IMR-90 (cell line): ENCODE measurements around the gene KRTAP5-5. TPM values are rescaled to one million over a fixed set of nuclear protein-coding genes. Genes with fewer than 3 reads are reported as not detected.

Experiments
- ATAC-seq: fragments of 200-7000 bp; cut with Tn5 transposase; 2 replicates; pipeline ENCODE4 v1.9.1; 2020; ENCODE audit warnings: low read depth, mild to moderate bottlenecking, moderate library complexity
- BruUV-seq: library from RNA; stranded (reverse); fragments of 400-500 nt; replicated peaks from 2 replicates; lab custom pipeline; 2021; lab: Mats Ljungman, UMichigan
- CTCF ChIA-PET: fragments of 300-600 bp; formaldehyde crosslinking; extraction: SDS; loops from one replicate; lab custom pipeline; 2021; ENCODE audit warnings: antibody characterized with exemption; lab: Yijun Ruan, JAX
- POLR2A ChIA-PET: fragments of 300-600 bp; sonication (Branson Sonifier 250); formaldehyde crosslinking; loops from one replicate; lab custom pipeline; 2022; ENCODE audit warnings: antibody characterized with exemption; ENCODE audit not compliant: unreplicated experiment; lab: Charles Lee
- DNase-seq: peaks from one replicate; pipeline ENCODE4 v3.0.0; 2013
- H2AFZ ChIP-seq: replicated peaks from 2 replicates; pipeline ENCODE3; 2013; ENCODE audit warnings: low read length, mild to moderate bottlenecking; ENCODE audit not compliant: poor library complexity
- H2AK5ac ChIP-seq: 2 replicates; pipeline ENCODE4 v1.6.1; 2013; ENCODE audit warnings: low read depth, low read length, inconsistent platforms
- H2AK9ac ChIP-seq: replicated peaks from 2 replicates; pipeline ENCODE3; 2013; ENCODE audit warnings: mild to moderate bottlenecking, low read depth, low read length, moderate library complexity; ENCODE audit not compliant: poor library complexity
- H2BK120ac ChIP-seq: 2 replicates; pipeline ENCODE4 v1.6.1; 2013; ENCODE audit warnings: low read depth, low read length, inconsistent platforms
- H2BK15ac ChIP-seq: 3 replicates; pipeline ENCODE4 v1.6.1; 2013; ENCODE audit warnings: low read depth, low read length, inconsistent platforms
- H2BK20ac ChIP-seq: 2 replicates; pipeline ENCODE4 v1.6.1; 2013; ENCODE audit warnings: low read depth, mild to moderate bottlenecking, inconsistent platforms, low read length, moderate library complexity
- H2BK5ac ChIP-seq: 2 replicates; pipeline ENCODE4 v1.6.1; 2013; ENCODE audit warnings: mild to moderate bottlenecking, low read depth, low read length, inconsistent platforms; ENCODE audit not compliant: poor library complexity, severe bottlenecking
- H3K14ac ChIP-seq: replicated peaks from 2 replicates; pipeline ENCODE4 v1.6.1; 2013; ENCODE audit warnings: low read depth, low read length, inconsistent platforms
- H3K18ac ChIP-seq: 2 replicates; pipeline ENCODE4 v1.6.1; 2013; ENCODE audit warnings: low read depth, low read length, control low read depth
- H3K23ac ChIP-seq: 2 replicates; pipeline ENCODE4 v1.6.1; 2013; ENCODE audit warnings: low read depth, low read length, inconsistent platforms
- H3K27ac ChIP-seq: 2 replicates; pipeline ENCODE4 v1.5.1; 2013; ENCODE audit warnings: mild to moderate bottlenecking, control low read depth, low read length; ENCODE audit not compliant: insufficient read depth
- H3K27me3 ChIP-seq: 2 replicates; pipeline ENCODE4 v1.6.1; 2013; ENCODE audit warnings: low read length; ENCODE audit not compliant: control insufficient read depth, insufficient read depth
- H3K36me3 ChIP-seq: 2 replicates; pipeline ENCODE4 v1.6.1; 2013; ENCODE audit warnings: low read length, mixed read lengths; ENCODE audit not compliant: control insufficient read depth, insufficient read depth
- H3K4ac ChIP-seq: 2 replicates; pipeline ENCODE4 v1.6.1; 2013; ENCODE audit warnings: low read depth, low read length, inconsistent platforms
- H3K4me1 ChIP-seq: 2 replicates; pipeline ENCODE4 v1.6.1; 2013; ENCODE audit warnings: low read length, mixed read lengths; ENCODE audit not compliant: control insufficient read depth, insufficient read depth
- H3K4me2 ChIP-seq: 2 replicates; pipeline ENCODE4 v1.6.1; 2013; ENCODE audit warnings: low read depth, mild to moderate bottlenecking, control low read depth, low read length, moderate library complexity
- H3K4me3 ChIP-seq: 2 replicates; pipeline ENCODE4 v1.5.1; 2013; ENCODE audit warnings: low read depth, mild to moderate bottlenecking, control low read depth, low read length, moderate library complexity; ENCODE audit not compliant: insufficient read depth
- H3K56ac ChIP-seq: 2 replicates; pipeline ENCODE4 v1.6.1; 2013; ENCODE audit warnings: low read length, inconsistent platforms; ENCODE audit not compliant: insufficient read depth; ENCODE audit errors: extremely low read depth
- H3K79me1 ChIP-seq, 2 experiments: 2 replicates each; pipeline ENCODE4 v1.6.1; 2013; ENCODE audit warnings: low read length in 2 of 2, inconsistent platforms in 1 of 2, low read depth in 1 of 2
- H3K9ac ChIP-seq: 2 replicates; pipeline ENCODE4 v1.6.1; 2013; ENCODE audit warnings: low read depth, low read length, control low read depth
- H3K9me1 ChIP-seq: 2 replicates; pipeline ENCODE4 v1.6.1; 2013; ENCODE audit warnings: low read length, inconsistent platforms; ENCODE audit not compliant: insufficient read depth
- H3K9me3 ChIP-seq: 2 replicates; pipeline ENCODE4 v1.6.1; 2013; ENCODE audit warnings: low read length; ENCODE audit not compliant: control insufficient read depth, insufficient read depth
- H4K20me1 ChIP-seq: 2 replicates; pipeline ENCODE4 v1.6.1; 2013; ENCODE audit warnings: low read length, inconsistent platforms; ENCODE audit not compliant: insufficient read depth
- H4K5ac ChIP-seq: 2 replicates; pipeline ENCODE4 v1.6.1; 2013; ENCODE audit warnings: mild to moderate bottlenecking, low read depth, low read length, control low read depth
- H4K8ac ChIP-seq, 2 experiments: 2 replicates each; pipeline ENCODE4 v1.6.1; 2013; ENCODE audit warnings: low read depth in 2 of 2, low read length in 2 of 2, control low read depth in 1 of 2, inconsistent platforms in 1 of 2
- H4K91ac ChIP-seq: 2 replicates; pipeline ENCODE4 v1.6.1; 2013; ENCODE audit warnings: low read depth, low read length, inconsistent platforms; ENCODE audit not compliant: insufficient read depth
- BHLHE40 ChIP-seq: fragments of 150-350 bp; IDR thresholded peaks from 2 replicates; pipeline ENCODE4 v1.6.1; 2016; ENCODE audit warnings: mild to moderate bottlenecking, low read depth, low read length
- CEBPB ChIP-seq: IDR thresholded peaks from 2 replicates; pipeline ENCODE4 v1.6.1; 2012; ENCODE audit warnings: low read depth, low read length, improper control_type of control experiment
- CHD1 ChIP-seq: IDR thresholded peaks from 2 replicates; pipeline ENCODE4 v1.6.1; 2012; ENCODE audit warnings: low read depth, low read length, improper control_type of control experiment
- ELK1 ChIP-seq: fragments of 150-350 bp; IDR thresholded peaks from 2 replicates; pipeline ENCODE4 v1.6.1; 2016; ENCODE audit warnings: low read depth, mild to moderate bottlenecking, low read length, moderate library complexity, borderline replicate concordance
- MAFK ChIP-seq: IDR thresholded peaks from 2 replicates; pipeline ENCODE4 v1.6.1; 2012; ENCODE audit warnings: low read depth, low read length, improper control_type of control experiment
- MAZ ChIP-seq: IDR thresholded peaks from 2 replicates; pipeline ENCODE4 v1.6.1; 2012; ENCODE audit warnings: low read depth, mild to moderate bottlenecking, low read length, improper control_type of control experiment, moderate library complexity, borderline replicate concordance
- MXI1 ChIP-seq: IDR thresholded peaks from 2 replicates; pipeline ENCODE4 v1.6.1; 2012; ENCODE audit warnings: low read depth, mild to moderate bottlenecking, low read length, moderate library complexity, borderline replicate concordance
- NFE2L2 ChIP-seq: fragments of 150-350 bp; IDR thresholded peaks from 2 replicates; pipeline ENCODE4 v1.6.1; 2016; ENCODE audit warnings: low read depth, mild to moderate bottlenecking, low read length
- POLR2A ChIP-seq: IDR thresholded peaks from 2 replicates; pipeline ENCODE4 v1.6.1; 2012; ENCODE audit warnings: mild to moderate bottlenecking, low read depth, low read length
- RAD21 ChIP-seq: IDR thresholded peaks from 2 replicates; pipeline ENCODE4 v1.6.1; 2012; ENCODE audit warnings: low read length, improper control_type of control experiment
- RCOR1 ChIP-seq: IDR thresholded peaks from 2 replicates; pipeline ENCODE4 v1.6.1; 2012; ENCODE audit warnings: mild to moderate bottlenecking, low read length, improper control_type of control experiment; ENCODE audit not compliant: insufficient replicate concordance
- RFX5 ChIP-seq: IDR thresholded peaks from 2 replicates; pipeline ENCODE4 v1.8.0; 2012; ENCODE audit warnings: low read depth, mild to moderate bottlenecking, low read length, moderate library complexity
- SMC3 ChIP-seq: fragments of 150-350 bp; IDR thresholded peaks from 2 replicates; pipeline ENCODE4 v1.6.1; 2016; ENCODE audit warnings: low read depth, mild to moderate bottlenecking, antibody characterized with exemption, low read length, moderate library complexity
- WGBS, 2 experiments: methylation state at CpG; one replicate each; pipeline versions ENCODE4 v1.1.5 to v1.1.7; 2013; ENCODE audit warnings: missing lambda C conversion rate in 2 of 2; ENCODE audit not compliant: insufficient read length in 1 of 2; ENCODE audit errors: extremely low coverage in 2 of 2; 5-methylcytosine and 5-hydroxymethylcytosine counted together
- dilution Hi-C: fragments of 300-500 bp; cut with HindIII; formaldehyde crosslinking; loops from one replicate; pipeline ENCODE4 v1.14.3; 2018; ENCODE audit warnings: low sequenced_read_pairs; ENCODE audit not compliant: unreplicated experiment
- in situ Hi-C: fragments of 300-500 bp; cut with MboI; formaldehyde crosslinking; loops from 3 replicates; pipeline ENCODE4 v1.14.3; 2019; ENCODE audit warnings: low sequenced_read_pairs, inconsistent platforms, mixed read lengths
- intact Hi-C: fragments of 100-400 bp; cut with micrococcal nuclease; formaldehyde crosslinking; loops from 2 replicates; pipeline ENCODE4 v1.10.0; 2022
- polyA plus RNA-seq, 3 experiments: library from polyadenylated mRNA; depleted of rRNA; stranded (reverse); fragments of >200 nt; gene quantifications; 2 replicates each; pipeline ENCODE4 v1.2.3, GENCODE V29; 2012; ENCODE audit warnings: low replicate concordance in 1 of 3
- total RNA-seq: library from RNA; depleted of rRNA; stranded (reverse); fragments of >200 nt; gene quantifications from 2 replicates; pipeline ENCODE4 v1.2.3, GENCODE V29; 2012
- TF ChIP-seq, protein P1 (sequence below): conservative IDR thresholded peaks from 2 replicates; pipeline ENCODE4 v1.5.1; 2012; ENCODE audit warnings: mild to moderate bottlenecking, low read depth, low read length, improper control_type of control experiment
- TF ChIP-seq, protein P2 (sequence below): fragments of 150-350 bp; IDR thresholded peaks from 2 replicates; pipeline ENCODE4 v1.6.1; 2017; ENCODE audit warnings: mild to moderate bottlenecking, antibody characterized with exemption, low read length, low read depth

Gene KRTAP5-5
- total and polyA plus RNA-seq, 2 of the 4 experiments (the other 2 are of a cell fraction), result not detected

DNA sequence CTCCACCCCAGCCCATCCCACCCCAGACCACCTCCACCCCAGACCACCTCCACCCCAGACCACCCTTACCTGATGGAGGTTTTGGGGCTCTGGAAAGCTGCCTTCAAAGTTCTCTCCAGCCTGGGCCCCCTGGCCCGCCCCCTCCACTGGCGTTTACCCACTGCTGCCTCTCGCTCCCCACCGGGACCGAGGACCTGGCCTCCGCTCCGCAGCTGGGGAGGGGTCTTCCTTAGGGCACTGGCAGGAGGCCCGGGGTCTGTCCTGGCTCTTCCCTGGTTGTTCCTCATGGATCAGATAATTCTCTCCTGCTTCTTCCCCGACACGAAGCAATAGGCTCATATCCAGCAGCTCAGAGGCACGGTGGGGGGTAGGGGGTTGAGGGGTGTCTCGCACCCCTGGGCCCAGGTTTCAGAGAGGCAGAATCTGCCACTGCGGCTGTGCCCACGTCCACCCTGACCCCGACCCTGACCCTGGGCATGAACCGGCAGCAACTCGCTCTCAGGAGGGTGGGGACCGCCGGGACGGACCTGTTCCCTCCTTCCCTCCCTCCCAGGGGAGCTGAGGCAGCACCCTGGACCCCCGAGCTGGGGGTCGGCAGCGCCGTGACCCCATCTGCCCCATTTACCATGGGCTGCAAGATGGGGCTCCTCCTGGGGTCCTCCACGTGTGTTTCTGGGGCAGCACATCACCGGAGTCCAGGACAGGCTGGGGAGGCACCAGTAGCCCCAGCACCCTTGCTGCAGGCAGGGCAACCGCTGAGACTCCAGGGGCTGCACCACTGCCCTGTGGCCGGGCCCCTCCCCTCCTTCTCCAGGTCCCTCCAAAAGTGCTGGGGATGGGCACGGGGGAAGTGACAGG, 12.9 kb downstream of the KRTAP5-5 start:
- Histone ChIP-seq H2BK15ac (no peak overlapping the region), H3K27me3 (peaks cover 48% of the 10 kb centered on the region), H4K20me1 (no peaks in the 10 kb centered on the region), H2AK5ac (no peak overlapping the region), H3K4me3 (no peak overlapping the region), H3K9ac (no peak overlapping the region), H4K8ac (no peak overlapping the region), H3K56ac (no peak overlapping the region), H2AK9ac (no peak overlapping the region), H3K4me2 (no peak overlapping the region), H3K4ac (no peak overlapping the region), H4K5ac (no peak overlapping the region), H2BK20ac (no peak overlapping the region), H3K18ac (no peak overlapping the region), H3K79me1 (no peaks in the 10 kb centered on the region), H3K27ac (no peak overlapping the region), H2AFZ (no peak overlapping the region), H2BK120ac (no peak overlapping the region), H3K23ac (no peak overlapping the region), H4K91ac (no peak overlapping the region), H2BK5ac (no peak overlapping the region), H3K9me1 (no peaks in the 10 kb centered on the region), H3K36me3 (no peaks in the 10 kb centered on the region), H3K14ac (no peak overlapping the region), H3K9me3 (no peaks in the 10 kb centered on the region), H3K4me1 (no peaks in the 10 kb centered on the region)
- dilution Hi-C loops, result no loop called here
- POLR2A ChIA-PET, result no interaction called here
- in situ Hi-C loops, result no loop called here
- 67% methylated on average over 2 of the region's 29 CpGs; no CpG with 5 or more reads in 1 of the 2 experiments for WGBS, 2 experiments
- intact Hi-C loops, result no loop called here
- CTCF ChIA-PET, result no interaction called here
- ATAC-seq, result no peak
- BruUV-seq, result no TSS peak
- DNase-seq, result no peak
- TF ChIP-seq POLR2A (no peak), CHD1 (no peak), RAD21 (no peak), RFX5 (no peak), ELK1 (no peak), BHLHE40 (no peak), CEBPB (no peak), MXI1 (no peak), MAZ (no peak), SMC3 (no peak), RCOR1 (no peak), NFE2L2 (no peak), MAFK (no peak)
- TF ChIP-seq, protein P1, sequence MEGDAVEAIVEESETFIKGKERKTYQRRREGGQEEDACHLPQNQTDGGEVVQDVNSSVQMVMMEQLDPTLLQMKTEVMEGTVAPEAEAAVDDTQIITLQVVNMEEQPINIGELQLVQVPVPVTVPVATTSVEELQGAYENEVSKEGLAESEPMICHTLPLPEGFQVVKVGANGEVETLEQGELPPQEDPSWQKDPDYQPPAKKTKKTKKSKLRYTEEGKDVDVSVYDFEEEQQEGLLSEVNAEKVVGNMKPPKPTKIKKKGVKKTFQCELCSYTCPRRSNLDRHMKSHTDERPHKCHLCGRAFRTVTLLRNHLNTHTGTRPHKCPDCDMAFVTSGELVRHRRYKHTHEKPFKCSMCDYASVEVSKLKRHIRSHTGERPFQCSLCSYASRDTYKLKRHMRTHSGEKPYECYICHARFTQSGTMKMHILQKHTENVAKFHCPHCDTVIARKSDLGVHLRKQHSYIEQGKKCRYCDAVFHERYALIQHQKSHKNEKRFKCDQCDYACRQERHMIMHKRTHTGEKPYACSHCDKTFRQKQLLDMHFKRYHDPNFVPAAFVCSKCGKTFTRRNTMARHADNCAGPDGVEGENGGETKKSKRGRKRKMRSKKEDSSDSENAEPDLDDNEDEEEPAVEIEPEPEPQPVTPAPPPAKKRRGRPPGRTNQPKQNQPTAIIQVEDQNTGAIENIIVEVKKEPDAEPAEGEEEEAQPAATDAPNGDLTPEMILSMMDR, result no peak
- TF ChIP-seq, protein P2, sequence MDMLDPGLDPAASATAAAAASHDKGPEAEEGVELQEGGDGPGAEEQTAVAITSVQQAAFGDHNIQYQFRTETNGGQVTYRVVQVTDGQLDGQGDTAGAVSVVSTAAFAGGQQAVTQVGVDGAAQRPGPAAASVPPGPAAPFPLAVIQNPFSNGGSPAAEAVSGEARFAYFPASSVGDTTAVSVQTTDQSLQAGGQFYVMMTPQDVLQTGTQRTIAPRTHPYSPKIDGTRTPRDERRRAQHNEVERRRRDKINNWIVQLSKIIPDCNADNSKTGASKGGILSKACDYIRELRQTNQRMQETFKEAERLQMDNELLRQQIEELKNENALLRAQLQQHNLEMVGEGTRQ, result no peak
